OCI-LY3 (cell line): ENCODE results near the gene PDE4C.
A peak's percentile ranks its signal among the peaks of the same experiment; 100 is the strongest.

Experiments
- H2AFZ ChIP-seq: fragments of 200-600, 300-600 bp; shearing (Covaris generic); 2 replicates; pipeline ENCODE4 v1.6.0; 2014; ENCODE audit warnings: antibody characterized with exemption, low read depth, low read length
- H3K27ac ChIP-seq: fragments of 200-600, 300-600 bp; sonication (generic); 2 replicates; pipeline ENCODE4 v1.5.1; 2014; ENCODE audit warnings: mild to moderate bottlenecking, low read length, moderate library complexity, mixed read lengths
- H3K27me3 ChIP-seq: fragments of 200-600, 300-600 bp; sonication (generic); 2 replicates; pipeline ENCODE4 v1.6.1; 2014; ENCODE audit warnings: low read depth, low read length, mixed read lengths
- H3K36me3 ChIP-seq: fragments of 200-600, 300-600 bp; sonication (generic); replicated peaks from 2 replicates; pipeline ENCODE3; 2014; ENCODE audit warnings: low read depth, low read length, mixed read lengths
- H3K4me1 ChIP-seq: fragments of 300-600, 200-600 bp; sonication (generic); 2 replicates; pipeline ENCODE4 v1.6.1; 2014; ENCODE audit warnings: low read length, mixed read lengths
- H3K4me2 ChIP-seq: fragments of 200-600, 300-600 bp; sonication (generic); 2 replicates; pipeline ENCODE4 v1.6.1; 2014; ENCODE audit warnings: low read length, mixed read lengths
- H3K4me3 ChIP-seq: fragments of 300-600, 200-600 bp; sonication (generic); 2 replicates; pipeline ENCODE4 v1.5.1; 2014; ENCODE audit warnings: antibody characterized with exemption, mild to moderate bottlenecking, low read length, moderate library complexity
- H3K79me2 ChIP-seq: fragments of 300-600, 200-600 bp; shearing (Covaris generic); 2 replicates; pipeline ENCODE4 v1.6.1; 2014; ENCODE audit warnings: mild to moderate bottlenecking, low read length, mixed read lengths
- H3K9ac ChIP-seq: fragments of 300-600, 200-600 bp; shearing (Covaris generic); 2 replicates; pipeline ENCODE4 v1.6.0; 2014; ENCODE audit warnings: mild to moderate bottlenecking, low read length, moderate library complexity
- H3K9me3 ChIP-seq: fragments of 200-600, 300-600 bp; shearing (Covaris generic); 2 replicates; pipeline ENCODE4 v1.6.1; 2014; ENCODE audit warnings: low read length, mixed read lengths; ENCODE audit not compliant: insufficient read depth
- H4K20me1 ChIP-seq: fragments of 200-600, 300-600 bp; sonication (generic); 2 replicates; pipeline ENCODE4 v1.6.1; 2016; ENCODE audit warnings: low read length, mixed read lengths; ENCODE audit not compliant: insufficient read depth
- EZH2phosphoT487 ChIP-seq: fragments of 200-600 bp; shearing (Covaris generic); IDR thresholded peaks from 2 replicates; pipeline ENCODE4 v1.6.1; 2018; ENCODE audit warnings: antibody characterized with exemption, mixed run types, low read depth
- TF ChIP-seq, protein P1 (sequence below): fragments of 200-600, 300-600 bp; sonication (generic); IDR thresholded peaks from 2 replicates; pipeline ENCODE4 v1.5.1; 2014; ENCODE audit warnings: antibody characterized with exemption, low read length, low read depth

The PDE4C gene

DNA sequence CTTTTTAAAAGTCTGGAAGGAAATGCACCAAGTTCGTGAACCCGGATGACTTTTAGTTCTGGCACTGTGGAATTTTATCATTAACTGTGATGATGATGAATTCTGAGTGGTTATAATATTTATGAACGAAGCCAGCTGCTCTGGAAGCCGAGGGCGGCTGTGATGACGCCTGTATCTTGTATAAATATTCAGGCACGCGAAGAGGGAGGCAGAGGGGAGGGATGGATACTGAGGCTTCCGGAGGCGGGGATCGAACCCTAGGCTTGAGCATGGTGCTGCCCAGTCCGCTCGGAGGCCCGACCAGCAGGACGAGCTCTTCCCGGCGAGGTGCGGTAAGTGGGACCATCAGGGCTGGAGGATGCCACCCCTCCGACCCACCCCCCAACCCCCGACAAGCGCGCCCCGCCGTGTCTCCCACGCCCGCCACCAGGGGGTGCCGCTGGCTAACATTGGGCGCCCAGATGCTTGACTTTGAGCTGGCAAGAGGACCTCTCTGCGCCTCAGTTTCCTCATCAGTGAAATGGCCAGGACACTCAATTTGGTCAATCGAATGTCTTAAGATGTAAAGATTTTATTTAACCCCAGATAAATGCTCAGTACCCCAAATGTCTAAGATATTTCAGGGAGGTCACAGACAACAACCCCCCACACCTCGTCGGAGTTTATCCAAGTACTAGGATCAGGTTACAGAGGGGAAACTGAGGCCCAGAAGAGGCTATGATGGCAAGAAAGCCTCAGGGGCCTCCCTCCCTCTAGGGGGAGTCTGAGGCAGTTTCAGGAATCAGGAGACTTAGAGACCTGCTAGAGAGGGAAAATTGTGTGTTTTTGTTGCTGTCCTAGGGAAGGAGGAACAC is 17.9 kb downstream of the PDE4C start:
- no peaks in the 10 kb centered on the region for H3K9me3 ChIP-seq
- peaks cover 25% of the 10 kb centered on the region for H3K27me3 ChIP-seq
- H3K9ac ChIP-seq: no peak overlapping the region
- H3K4me1 ChIP-seq: peaks cover 6% of the 10 kb centered on the region
- peaks cover under 1% of the 10 kb centered on the region; the same call in 1 of the 2 replicates for H4K20me1 ChIP-seq
- H3K36me3 ChIP-seq: no peaks in the 10 kb centered on the region
- H3K4me2 ChIP-seq: no peak overlapping the region
- H2AFZ ChIP-seq: no peak overlapping the region
- TF ChIP-seq, protein P1, sequence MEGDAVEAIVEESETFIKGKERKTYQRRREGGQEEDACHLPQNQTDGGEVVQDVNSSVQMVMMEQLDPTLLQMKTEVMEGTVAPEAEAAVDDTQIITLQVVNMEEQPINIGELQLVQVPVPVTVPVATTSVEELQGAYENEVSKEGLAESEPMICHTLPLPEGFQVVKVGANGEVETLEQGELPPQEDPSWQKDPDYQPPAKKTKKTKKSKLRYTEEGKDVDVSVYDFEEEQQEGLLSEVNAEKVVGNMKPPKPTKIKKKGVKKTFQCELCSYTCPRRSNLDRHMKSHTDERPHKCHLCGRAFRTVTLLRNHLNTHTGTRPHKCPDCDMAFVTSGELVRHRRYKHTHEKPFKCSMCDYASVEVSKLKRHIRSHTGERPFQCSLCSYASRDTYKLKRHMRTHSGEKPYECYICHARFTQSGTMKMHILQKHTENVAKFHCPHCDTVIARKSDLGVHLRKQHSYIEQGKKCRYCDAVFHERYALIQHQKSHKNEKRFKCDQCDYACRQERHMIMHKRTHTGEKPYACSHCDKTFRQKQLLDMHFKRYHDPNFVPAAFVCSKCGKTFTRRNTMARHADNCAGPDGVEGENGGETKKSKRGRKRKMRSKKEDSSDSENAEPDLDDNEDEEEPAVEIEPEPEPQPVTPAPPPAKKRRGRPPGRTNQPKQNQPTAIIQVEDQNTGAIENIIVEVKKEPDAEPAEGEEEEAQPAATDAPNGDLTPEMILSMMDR: peak; percentile 82
- no peak for TF ChIP-seq EZH2phosphoT487
- H3K4me3 ChIP-seq: no peak overlapping the region
- H3K79me2 ChIP-seq: peaks cover 2% of the 10 kb centered on the region; the same call in 1 of the 2 replicates
- H3K27ac ChIP-seq: no peak overlapping the region

DNA sequence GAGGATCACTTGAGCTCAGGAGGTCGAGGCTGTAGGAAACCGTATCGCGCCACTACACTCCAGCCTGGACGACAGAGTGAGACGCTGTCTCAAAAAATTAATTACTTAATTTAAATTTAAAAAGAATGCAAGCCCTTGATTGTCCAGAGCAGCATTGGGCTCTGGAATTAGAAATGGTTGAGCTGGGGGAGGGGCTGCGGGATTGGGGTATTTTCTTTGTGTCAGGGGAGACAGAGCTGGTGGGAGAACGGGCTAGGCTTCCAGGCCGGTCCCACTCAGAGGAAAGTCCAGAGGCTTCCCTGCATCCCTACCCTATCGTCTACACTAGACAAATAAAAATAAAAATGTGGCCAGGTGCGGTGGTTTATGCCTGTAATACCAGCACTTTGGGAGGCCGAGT is 20.2 kb downstream of the PDE4C start:
- Histone ChIP-seq H3K9me3 (no peaks in the 10 kb centered on the region), H3K79me2 (peaks cover 5% of the 10 kb centered on the region; the same call in 1 of the 2 replicates), H3K4me3 (no peak overlapping the region), H3K4me1 (peaks cover 13% of the 10 kb centered on the region), H3K27ac (no peak overlapping the region), H3K36me3 (peaks cover 6% of the 10 kb centered on the region), H2AFZ (no peak overlapping the region), H3K4me2 (no peak overlapping the region), H3K27me3 (peaks cover 19% of the 10 kb centered on the region), H3K9ac (no peak overlapping the region), H4K20me1 (peaks cover 12% of the 10 kb centered on the region; the same call in 1 of the 2 replicates)
- TF ChIP-seq, protein P1: no peak
- no peak for TF ChIP-seq EZH2phosphoT487

DNA sequence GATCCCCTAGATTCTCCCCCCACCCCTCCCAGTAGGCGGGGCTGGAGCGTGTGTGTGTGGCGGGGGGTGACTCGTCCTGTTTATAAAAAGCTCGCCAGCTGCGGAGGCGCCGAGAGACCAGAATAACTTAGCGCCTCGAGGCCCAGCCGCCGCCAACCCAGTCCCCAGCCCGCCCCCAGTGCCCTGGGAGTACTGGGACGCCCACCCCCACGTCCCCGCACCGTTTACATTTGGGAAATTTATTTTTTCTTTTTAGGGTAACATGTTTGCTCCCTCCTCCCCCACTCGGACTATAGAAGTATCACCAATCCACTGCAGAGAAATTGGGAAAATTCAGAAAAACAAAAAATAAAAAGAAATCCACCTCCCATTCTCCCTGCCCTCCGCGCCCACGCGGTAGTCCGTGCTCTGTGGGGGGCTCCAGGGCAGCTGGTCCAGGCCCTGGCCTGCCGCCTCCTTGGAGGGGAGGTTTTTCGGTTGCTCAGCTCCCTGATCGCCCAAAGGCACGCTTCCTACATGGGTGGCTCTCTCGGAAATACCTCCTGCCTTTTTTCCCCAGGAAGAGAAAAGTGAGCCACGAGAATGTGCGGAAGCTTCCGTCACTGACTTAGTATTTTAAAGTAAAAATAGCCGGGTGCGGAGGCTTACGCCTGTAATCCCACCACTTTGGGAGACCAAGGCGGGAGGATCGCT is 20.9 kb downstream of the PDE4C start:
- Histone ChIP-seq H3K79me2 (peaks cover 5% of the 10 kb centered on the region; the same call in 1 of the 2 replicates), H3K4me2 (peak overlapping the region; percentile 68), H2AFZ (peak overlapping the region; percentile 67; the same call in 1 of the 2 replicates), H3K4me3 (peak overlapping the region; percentile 81), H3K36me3 (peaks cover 6% of the 10 kb centered on the region), H3K9me3 (no peaks in the 10 kb centered on the region), H4K20me1 (peaks cover 12% of the 10 kb centered on the region; the same call in 1 of the 2 replicates), H3K9ac (peak overlapping the region; percentile 76), H3K27ac (peak overlapping the region; percentile 64), H3K4me1 (peaks cover 13% of the 10 kb centered on the region), H3K27me3 (peaks cover 12% of the 10 kb centered on the region)
- TF ChIP-seq, protein P1: no peak
- TF ChIP-seq EZH2phosphoT487: no peak
